Calu3 (cell line): ENCODE data around the gene RIMBP2. TPM values are rescaled to one million over a fixed set of nuclear protein-coding genes. Genes with fewer than 3 reads are reported as not detected.

Source experiments
- BruUV-seq: library from RNA; stranded (reverse); fragments of 400-500 nt; replicated peaks from 2 replicates; lab custom pipeline; 2021; lab: Mats Ljungman, UMichigan
- CTCF ChIA-PET: fragments of 300-600 bp; sonication (Branson Sonifier 250); formaldehyde crosslinking; loops from one replicate; lab custom pipeline; 2022; ENCODE audit warnings: antibody characterized with exemption; lab: Charles Lee
- DNase-seq: peaks from one replicate; pipeline ENCODE4 v3.0.0; 2022
- H3K27ac Mint-ChIP-seq: one replicate; pipeline ENCODE4 v1.8.0; 2022; ENCODE audit warnings: mixed read lengths; ENCODE audit not compliant: unreplicated experiment
- H3K27me3 Mint-ChIP-seq: one replicate; pipeline ENCODE4 v1.8.0; 2022; ENCODE audit warnings: mixed read lengths; ENCODE audit not compliant: unreplicated experiment
- H3K36me3 Mint-ChIP-seq: one replicate; pipeline ENCODE4 v1.8.0; 2022; ENCODE audit warnings: mild to moderate bottlenecking, moderate library complexity, mixed read lengths; ENCODE audit not compliant: insufficient read depth, unreplicated experiment
- H3K4me1 Mint-ChIP-seq: one replicate; pipeline ENCODE4 v1.8.0; 2022; ENCODE audit warnings: mild to moderate bottlenecking, low read depth, mixed read lengths; ENCODE audit not compliant: unreplicated experiment
- H3K4me3 Mint-ChIP-seq: one replicate; pipeline ENCODE4 v1.8.0; 2022; ENCODE audit warnings: mild to moderate bottlenecking, low read depth, moderate library complexity, mixed read lengths; ENCODE audit not compliant: unreplicated experiment
- H3K9me3 Mint-ChIP-seq: one replicate; pipeline ENCODE4 v1.8.0; 2022; ENCODE audit warnings: low read depth, mixed read lengths; ENCODE audit not compliant: unreplicated experiment
- intact Hi-C: fragments of 100-400 bp; cut with micrococcal nuclease; formaldehyde crosslinking; loops from one replicate; pipeline ENCODE4 v1.10.0; 2022; ENCODE audit not compliant: unreplicated experiment
- total RNA-seq: library from RNA; stranded (reverse); gene quantifications from 2 replicates; pipeline ENCODE4 v1.2.3, GENCODE V29; 2022
- TF ChIP-seq, protein P1 (sequence below): fragments of 200-600 bp; IDR thresholded peaks from one replicate; pipeline ENCODE4 v1.8.0; 2022; ENCODE audit warnings: antibody characterized with exemption; ENCODE audit not compliant: unreplicated experiment

RIMBP2 gene
- total RNA-seq, 1 experiment from 2014 or later: 6.1 TPM

- intact Hi-C loops: no loop called here
- H3K36me3 Mint-ChIP-seq: no peaks in the 10 kb centered on the region
- H3K9me3 Mint-ChIP-seq: peaks cover 3% of the 10 kb centered on the region
- no peak for DNase-seq
- H3K4me1 Mint-ChIP-seq: no peaks in the 10 kb centered on the region
- no TSS peak for BruUV-seq
- CTCF ChIA-PET: interaction anchor here (0.6 kb wide), 1 partner anchor 1601 kb away, joined by 3 read pairs; no protein-coding TSS in a partner anchor
- TF ChIP-seq, protein P1, sequence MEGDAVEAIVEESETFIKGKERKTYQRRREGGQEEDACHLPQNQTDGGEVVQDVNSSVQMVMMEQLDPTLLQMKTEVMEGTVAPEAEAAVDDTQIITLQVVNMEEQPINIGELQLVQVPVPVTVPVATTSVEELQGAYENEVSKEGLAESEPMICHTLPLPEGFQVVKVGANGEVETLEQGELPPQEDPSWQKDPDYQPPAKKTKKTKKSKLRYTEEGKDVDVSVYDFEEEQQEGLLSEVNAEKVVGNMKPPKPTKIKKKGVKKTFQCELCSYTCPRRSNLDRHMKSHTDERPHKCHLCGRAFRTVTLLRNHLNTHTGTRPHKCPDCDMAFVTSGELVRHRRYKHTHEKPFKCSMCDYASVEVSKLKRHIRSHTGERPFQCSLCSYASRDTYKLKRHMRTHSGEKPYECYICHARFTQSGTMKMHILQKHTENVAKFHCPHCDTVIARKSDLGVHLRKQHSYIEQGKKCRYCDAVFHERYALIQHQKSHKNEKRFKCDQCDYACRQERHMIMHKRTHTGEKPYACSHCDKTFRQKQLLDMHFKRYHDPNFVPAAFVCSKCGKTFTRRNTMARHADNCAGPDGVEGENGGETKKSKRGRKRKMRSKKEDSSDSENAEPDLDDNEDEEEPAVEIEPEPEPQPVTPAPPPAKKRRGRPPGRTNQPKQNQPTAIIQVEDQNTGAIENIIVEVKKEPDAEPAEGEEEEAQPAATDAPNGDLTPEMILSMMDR: no peak
- H3K27me3 Mint-ChIP-seq: no peaks in the 10 kb centered on the region
- H3K27ac Mint-ChIP-seq: no peak overlapping the region
- H3K4me3 Mint-ChIP-seq: no peak overlapping the region
Observed at GRCh38 chr12:130508318-130508717, 207.8 kb downstream of the RIMBP2 start.

DNA sequence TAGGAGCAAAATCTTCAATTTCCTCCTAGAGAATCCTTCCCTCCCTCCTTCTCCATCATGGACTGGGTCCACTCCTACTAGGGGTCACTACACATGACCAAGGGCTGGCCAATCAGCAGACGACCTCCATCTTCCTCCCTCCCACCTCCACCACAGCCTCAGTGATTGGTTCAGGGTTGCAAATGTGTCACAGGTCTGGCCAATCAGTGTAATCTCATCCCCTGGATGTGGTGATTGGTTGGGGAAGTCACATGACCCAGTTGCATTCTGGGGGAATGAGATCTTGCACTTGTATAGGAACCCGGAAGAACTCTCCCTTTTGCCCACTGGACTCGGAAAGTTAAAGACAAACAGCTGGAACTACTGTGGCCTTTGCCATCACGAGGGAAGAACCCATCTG is 209.3 kb downstream of the RIMBP2 start:
- CTCF ChIA-PET: no interaction called here
- no peaks in the 10 kb centered on the region for H3K27me3 Mint-ChIP-seq
- no TSS peak for BruUV-seq
- H3K4me1 Mint-ChIP-seq: no peaks in the 10 kb centered on the region
- no peak overlapping the region for H3K27ac Mint-ChIP-seq
- peaks cover 7% of the 10 kb centered on the region for H3K9me3 Mint-ChIP-seq
- no peak overlapping the region for H3K4me3 Mint-ChIP-seq
- TF ChIP-seq, protein P1: no peak
- no peak for DNase-seq
- H3K36me3 Mint-ChIP-seq: no peaks in the 10 kb centered on the region
- intact Hi-C loops: no loop called here

DNA sequence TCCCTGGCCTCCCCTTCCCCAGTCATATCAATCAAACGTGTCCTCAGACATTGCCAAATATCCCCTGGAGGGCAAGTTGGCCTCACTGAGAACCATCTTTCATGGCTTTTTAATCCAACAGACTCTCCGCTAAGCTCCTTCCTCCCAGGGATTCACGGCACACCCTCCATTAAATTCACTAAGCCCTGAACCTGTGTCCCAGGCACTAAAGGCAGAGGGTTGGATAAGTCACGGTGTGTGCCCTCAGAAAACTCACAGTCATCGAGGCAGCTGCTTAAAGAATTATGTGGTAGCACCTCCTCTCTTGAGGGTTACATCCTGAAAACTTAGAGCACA is 211.3 kb downstream of the RIMBP2 start:
- H3K4me3 Mint-ChIP-seq: no peak overlapping the region
- CTCF ChIA-PET: no interaction called here
- TF ChIP-seq, protein P1: no peak
- no peak overlapping the region for H3K27ac Mint-ChIP-seq
- BruUV-seq: no TSS peak
- H3K36me3 Mint-ChIP-seq: no peaks in the 10 kb centered on the region
- no peaks in the 10 kb centered on the region for H3K4me1 Mint-ChIP-seq
- intact Hi-C loops: no loop called here
- no peak for DNase-seq
- peaks cover 9% of the 10 kb centered on the region for H3K9me3 Mint-ChIP-seq
- H3K27me3 Mint-ChIP-seq: no peaks in the 10 kb centered on the region

GRCh38 chr12:130504110-130504839 is 211.8 kb downstream of the RIMBP2 start:
- CTCF ChIA-PET: no interaction called here

More at GRCh38 chr12:130504110-130504839, 211.8 kb downstream of the RIMBP2 start:
- H3K27ac Mint-ChIP-seq: no peak overlapping the region
- TF ChIP-seq, protein P1: no peak
- intact Hi-C loops: no loop called here
- no peak overlapping the region for H3K4me3 Mint-ChIP-seq
- H3K36me3 Mint-ChIP-seq: no peaks in the 10 kb centered on the region
- no peak for DNase-seq
- peaks cover 13% of the 10 kb centered on the region for H3K9me3 Mint-ChIP-seq
- BruUV-seq: no TSS peak
- no peaks in the 10 kb centered on the region for H3K4me1 Mint-ChIP-seq
- H3K27me3 Mint-ChIP-seq: no peaks in the 10 kb centered on the region
